Measurements from ENCODE around the gene GUCA2B. TPM values are rescaled to one million over a fixed set of nuclear protein-coding genes. Genes with fewer than 3 reads are reported as not detected.

Gene GUCA2B
- polyA plus RNA-seq, 2 donors = not detected

DNA sequence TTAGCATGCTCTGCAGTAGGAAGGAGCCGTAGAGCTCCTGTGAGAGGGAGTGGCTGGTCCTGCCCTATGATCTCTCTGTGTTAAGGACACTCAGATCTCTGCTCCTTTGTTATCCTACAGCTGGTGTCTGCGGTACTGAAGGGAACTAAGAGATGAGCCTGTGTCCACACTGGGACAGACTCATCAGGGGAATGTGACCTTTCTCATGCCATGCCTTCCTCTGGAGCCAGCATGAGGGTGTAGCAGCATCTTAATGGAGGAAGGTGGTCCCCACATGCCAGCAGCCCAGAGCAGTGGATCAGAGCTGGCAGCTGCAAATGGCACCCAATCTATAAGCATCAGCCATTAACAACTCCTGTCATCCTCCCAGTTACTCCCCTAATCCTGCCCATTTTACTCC lies 24.7 kb upstream of the GUCA2B start:
- Histone ChIP-seq H3K9me3 (ENCODE audit: control insufficient read depth in 2 of 2, insufficient read depth in 1 of 2, low read depth in 1 of 2, low read length in 1 of 2) (no peaks in the 10 kb centered on the region), H3K4me3 (ENCODE audit: low read depth in 1 of 2, low read length in 2 of 2) (no peak overlapping the region), H3K27me3 (ENCODE audit: control insufficient read depth in 1 of 2, insufficient read depth in 2 of 2, low read length in 2 of 2) (no peaks in the 10 kb centered on the region), H3K36me3 (ENCODE audit: control insufficient read depth in 2 of 2, insufficient read depth in 2 of 2, low read length in 1 of 2) (no peaks in the 10 kb centered on the region), H3K4me1 (ENCODE audit: control insufficient read depth in 2 of 2, insufficient read depth in 2 of 2, low read length in 1 of 2) (no peaks in the 10 kb centered on the region), H3K27ac (ENCODE audit: low read depth in 2 of 2, low read length in 1 of 2) (no peak overlapping the region)
- 51 to 55% methylated on average over 2 of the region's 2 CpGs for WGBS, 2 donors

GRCh38 chr1:42128964-42129363 lies 24.2 kb upstream of the GUCA2B start:
- no peak overlapping the region for H3K27ac ChIP-seq (ENCODE audit: low read depth in 2 of 2, low read length in 1 of 2)
- no peak overlapping the region for H3K4me3 ChIP-seq (ENCODE audit: low read depth in 1 of 2, low read length in 2 of 2)
- no peaks in the 10 kb centered on the region for H3K27me3 ChIP-seq (ENCODE audit: control insufficient read depth in 1 of 2, insufficient read depth in 2 of 2, low read length in 2 of 2)
- no peaks in the 10 kb centered on the region for H3K4me1 ChIP-seq (ENCODE audit: control insufficient read depth in 2 of 2, insufficient read depth in 2 of 2, low read length in 1 of 2)
- no peaks in the 10 kb centered on the region for H3K9me3 ChIP-seq (ENCODE audit: control insufficient read depth in 2 of 2, insufficient read depth in 1 of 2, low read depth in 1 of 2, low read length in 1 of 2)
- 79 to 85% methylated on average over 3 of the region's 3 CpGs for WGBS, 2 donors
- H3K36me3 ChIP-seq (ENCODE audit: control insufficient read depth in 2 of 2, insufficient read depth in 2 of 2, low read length in 1 of 2) = no peaks in the 10 kb centered on the region

- no peaks in the 10 kb centered on the region for H3K9me3 ChIP-seq (ENCODE audit: control insufficient read depth in 2 of 2, insufficient read depth in 1 of 2, low read depth in 1 of 2, low read length in 1 of 2)
- H3K27me3 ChIP-seq (ENCODE audit: control insufficient read depth in 1 of 2, insufficient read depth in 2 of 2, low read length in 2 of 2) = no peaks in the 10 kb centered on the region
- H3K4me1 ChIP-seq (ENCODE audit: control insufficient read depth in 2 of 2, insufficient read depth in 2 of 2, low read length in 1 of 2) = no peaks in the 10 kb centered on the region
- H3K4me3 ChIP-seq (ENCODE audit: low read depth in 1 of 2, low read length in 2 of 2) = no peak overlapping the region
- no peak overlapping the region for H3K27ac ChIP-seq (ENCODE audit: low read depth in 2 of 2, low read length in 1 of 2)
- no peaks in the 10 kb centered on the region for H3K36me3 ChIP-seq (ENCODE audit: control insufficient read depth in 2 of 2, insufficient read depth in 2 of 2, low read length in 1 of 2)
- WGBS, 2 donors = 83 to 85% methylated on average over 5 of the region's 5 CpGs
These were observed 23.0 kb upstream of the GUCA2B start for GRCh38 chr1:42130061-42130660.

DNA sequence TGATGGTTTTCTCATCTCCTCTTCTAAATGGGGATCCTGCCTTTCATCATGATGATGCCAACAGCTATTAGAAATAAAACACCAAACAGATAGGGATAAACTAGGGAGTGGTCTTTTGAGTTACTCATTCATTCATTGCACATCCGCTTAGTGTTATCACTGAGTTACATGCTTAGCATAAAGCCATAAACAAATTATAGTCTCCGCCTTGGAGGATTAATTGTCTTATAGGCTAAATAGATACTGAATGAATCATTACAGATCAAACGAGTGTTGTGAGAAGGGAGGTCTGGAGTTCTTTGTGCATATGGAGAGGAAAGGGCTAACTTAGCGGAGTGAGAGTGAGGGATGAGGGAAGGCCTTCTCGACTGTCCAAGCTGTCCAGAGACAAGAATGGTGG lies 19.8 kb upstream of the GUCA2B start:
- no peaks in the 10 kb centered on the region for H3K27me3 ChIP-seq (ENCODE audit: control insufficient read depth in 1 of 2, insufficient read depth in 2 of 2, low read length in 2 of 2)
- WGBS, 2 donors = 68 to 77% methylated on average over 5 of the region's 5 CpGs
- no peak overlapping the region for H3K4me3 ChIP-seq (ENCODE audit: low read depth in 1 of 2, low read length in 2 of 2)
- no peaks in the 10 kb centered on the region for H3K4me1 ChIP-seq (ENCODE audit: control insufficient read depth in 2 of 2, insufficient read depth in 2 of 2, low read length in 1 of 2)
- H3K36me3 ChIP-seq (ENCODE audit: control insufficient read depth in 2 of 2, insufficient read depth in 2 of 2, low read length in 1 of 2) = no peaks in the 10 kb centered on the region
- H3K9me3 ChIP-seq (ENCODE audit: control insufficient read depth in 2 of 2, insufficient read depth in 1 of 2, low read depth in 1 of 2, low read length in 1 of 2) = no peaks in the 10 kb centered on the region
- H3K27ac ChIP-seq (ENCODE audit: low read depth in 2 of 2, low read length in 1 of 2) = no peak overlapping the region

DNA sequence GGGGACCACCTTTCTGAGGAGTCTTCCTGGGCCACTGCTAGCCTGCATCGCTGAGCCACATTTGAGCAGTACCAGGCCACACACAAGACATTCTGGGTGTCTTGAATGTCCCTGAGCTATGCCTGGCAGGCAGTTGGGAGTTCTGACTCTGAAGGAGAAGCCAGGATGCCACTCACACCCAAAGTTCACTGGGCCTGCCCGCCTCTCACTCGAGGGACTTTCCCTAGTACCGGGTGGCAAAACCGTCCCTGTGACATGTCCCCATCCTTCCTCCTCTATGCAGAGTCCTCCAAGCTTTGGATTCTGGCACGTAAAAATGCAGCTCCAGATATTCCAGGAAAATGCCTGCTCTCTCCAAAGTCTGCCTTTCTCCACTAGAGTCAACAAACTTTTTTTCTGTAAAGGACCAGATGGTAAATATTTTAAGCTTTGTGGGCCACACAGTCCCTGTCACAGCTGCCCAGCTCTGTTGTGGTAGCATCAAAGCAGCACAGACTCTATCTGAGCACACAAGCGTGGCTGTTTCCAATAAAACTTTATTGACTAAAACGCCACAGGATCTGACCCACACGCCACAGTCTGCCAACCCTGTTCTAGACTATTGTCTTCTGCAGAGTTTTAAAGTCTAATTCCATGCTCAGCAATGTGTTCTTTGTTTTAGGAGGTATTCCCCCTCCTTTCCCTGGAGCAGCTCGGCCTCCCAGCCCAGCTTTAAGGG lies 19.2 kb upstream of the GUCA2B start:
- Histone ChIP-seq H3K9me3 (ENCODE audit: control insufficient read depth in 2 of 2, insufficient read depth in 1 of 2, low read depth in 1 of 2, low read length in 1 of 2) (no peaks in the 10 kb centered on the region), H3K4me1 (ENCODE audit: control insufficient read depth in 2 of 2, insufficient read depth in 2 of 2, low read length in 1 of 2) (no peaks in the 10 kb centered on the region), H3K36me3 (ENCODE audit: control insufficient read depth in 2 of 2, insufficient read depth in 2 of 2, low read length in 1 of 2) (no peaks in the 10 kb centered on the region), H3K27me3 (ENCODE audit: control insufficient read depth in 1 of 2, insufficient read depth in 2 of 2, low read length in 2 of 2) (no peaks in the 10 kb centered on the region), H3K27ac (ENCODE audit: low read depth in 2 of 2, low read length in 1 of 2) (no peak overlapping the region), H3K4me3 (ENCODE audit: low read depth in 1 of 2, low read length in 2 of 2) (no peak overlapping the region)
- WGBS, 2 donors = 86 to 87% methylated on average over 10 of the region's 10 CpGs

GRCh38 chr1:42135426-42135825 lies 17.8 kb upstream of the GUCA2B start:
- WGBS, 2 donors = 45 to 51% methylated on average over 3 of the region's 3 CpGs
- no peak overlapping the region for H3K4me3 ChIP-seq (ENCODE audit: low read depth in 1 of 2, low read length in 2 of 2)
- H3K27me3 ChIP-seq (ENCODE audit: control insufficient read depth in 1 of 2, insufficient read depth in 2 of 2, low read length in 2 of 2) = no peaks in the 10 kb centered on the region
- H3K9me3 ChIP-seq (ENCODE audit: control insufficient read depth in 2 of 2, insufficient read depth in 1 of 2, low read depth in 1 of 2, low read length in 1 of 2) = no peaks in the 10 kb centered on the region
- no peaks in the 10 kb centered on the region for H3K36me3 ChIP-seq (ENCODE audit: control insufficient read depth in 2 of 2, insufficient read depth in 2 of 2, low read length in 1 of 2)
- no peaks in the 10 kb centered on the region for H3K4me1 ChIP-seq (ENCODE audit: control insufficient read depth in 2 of 2, insufficient read depth in 2 of 2, low read length in 1 of 2)
- H3K27ac ChIP-seq (ENCODE audit: low read depth in 2 of 2, low read length in 1 of 2) = no peak overlapping the region

GRCh38 chr1:42136466-42136865 lies 16.7 kb upstream of the GUCA2B start:
- Histone ChIP-seq H3K27me3 (ENCODE audit: control insufficient read depth in 1 of 2, insufficient read depth in 2 of 2, low read length in 2 of 2) (no peaks in the 10 kb centered on the region), H3K27ac (ENCODE audit: low read depth in 2 of 2, low read length in 1 of 2) (no peak overlapping the region), H3K9me3 (ENCODE audit: control insufficient read depth in 2 of 2, insufficient read depth in 1 of 2, low read depth in 1 of 2, low read length in 1 of 2) (no peaks in the 10 kb centered on the region), H3K36me3 (ENCODE audit: control insufficient read depth in 2 of 2, insufficient read depth in 2 of 2, low read length in 1 of 2) (no peaks in the 10 kb centered on the region), H3K4me1 (ENCODE audit: control insufficient read depth in 2 of 2, insufficient read depth in 2 of 2, low read length in 1 of 2) (no peaks in the 10 kb centered on the region), H3K4me3 (ENCODE audit: low read depth in 1 of 2, low read length in 2 of 2) (no peak overlapping the region)

GRCh38 chr1:42137766-42138165 lies 15.4 kb upstream of the GUCA2B start:
- no peaks in the 10 kb centered on the region for H3K4me1 ChIP-seq (ENCODE audit: control insufficient read depth in 2 of 2, insufficient read depth in 2 of 2, low read length in 1 of 2)
- no peak overlapping the region for H3K4me3 ChIP-seq (ENCODE audit: low read depth in 1 of 2, low read length in 2 of 2)
- WGBS, 2 donors = 61 to 68% methylated on average over 10 of the region's 10 CpGs
- peaks cover 0 to 4% of the 10 kb centered on the region in 2 donors for H3K27me3 ChIP-seq (ENCODE audit: control insufficient read depth in 1 of 2, insufficient read depth in 2 of 2, low read length in 2 of 2)
- H3K27ac ChIP-seq (ENCODE audit: low read depth in 2 of 2, low read length in 1 of 2) = no peak overlapping the region
- H3K36me3 ChIP-seq (ENCODE audit: control insufficient read depth in 2 of 2, insufficient read depth in 2 of 2, low read length in 1 of 2) = no peaks in the 10 kb centered on the region
- peaks cover 0 to 2% of the 10 kb centered on the region in 2 donors for H3K9me3 ChIP-seq (ENCODE audit: control insufficient read depth in 2 of 2, insufficient read depth in 1 of 2, low read depth in 1 of 2, low read length in 1 of 2)

- Histone ChIP-seq H3K27me3 (ENCODE audit: control insufficient read depth in 1 of 2, insufficient read depth in 2 of 2, low read length in 2 of 2) (peaks cover 0 to 4% of the 10 kb centered on the region in 2 donors), H3K36me3 (ENCODE audit: control insufficient read depth in 2 of 2, insufficient read depth in 2 of 2, low read length in 1 of 2) (no peaks in the 10 kb centered on the region), H3K27ac (ENCODE audit: low read depth in 2 of 2, low read length in 1 of 2) (no peak overlapping the region), H3K4me1 (ENCODE audit: control insufficient read depth in 2 of 2, insufficient read depth in 2 of 2, low read length in 1 of 2) (no peaks in the 10 kb centered on the region), H3K9me3 (ENCODE audit: control insufficient read depth in 2 of 2, insufficient read depth in 1 of 2, low read depth in 1 of 2, low read length in 1 of 2) (peaks cover 0 to 2% of the 10 kb centered on the region in 2 donors), H3K4me3 (ENCODE audit: low read depth in 1 of 2, low read length in 2 of 2) (no peak overlapping the region)
- 91 to 93% methylated on average over 4 of the region's 4 CpGs for WGBS, 2 donors
These were observed 14.6 kb upstream of the GUCA2B start for GRCh38 chr1:42138586-42138985.

GRCh38 chr1:42139444-42139843 lies 13.8 kb upstream of the GUCA2B start:
- Histone ChIP-seq H3K27me3 (ENCODE audit: control insufficient read depth in 1 of 2, insufficient read depth in 2 of 2, low read length in 2 of 2) (peaks cover 0 to 4% of the 10 kb centered on the region in 2 donors), H3K36me3 (ENCODE audit: control insufficient read depth in 2 of 2, insufficient read depth in 2 of 2, low read length in 1 of 2) (no peaks in the 10 kb centered on the region), H3K9me3 (ENCODE audit: control insufficient read depth in 2 of 2, insufficient read depth in 1 of 2, low read depth in 1 of 2, low read length in 1 of 2) (peaks cover 0 to 2% of the 10 kb centered on the region in 2 donors), H3K27ac (ENCODE audit: low read depth in 2 of 2, low read length in 1 of 2) (no peak overlapping the region), H3K4me1 (ENCODE audit: control insufficient read depth in 2 of 2, insufficient read depth in 2 of 2, low read length in 1 of 2) (no peaks in the 10 kb centered on the region), H3K4me3 (ENCODE audit: low read depth in 1 of 2, low read length in 2 of 2) (no peak overlapping the region)
- WGBS, 2 donors = 87 to 91% methylated on average over 3 of the region's 3 CpGs

Data from esophagus (tissue), 2 donors.